Mesodermal cell (in vitro differentiated cells): ENCODE data around the gene DNAJC27.

Source experiments
- H3K27ac ChIP-seq: 2 replicates; pipeline ENCODE4 v1.7.0; 2013; ENCODE audit warnings: mild to moderate bottlenecking, low read depth, low read length, moderate library complexity; ENCODE audit not compliant: severe bottlenecking
- H3K36me3 ChIP-seq: 2 replicates; pipeline ENCODE4 v1.7.1; 2013; ENCODE audit warnings: mild to moderate bottlenecking, low read length, moderate library complexity; ENCODE audit not compliant: control insufficient read depth, insufficient read depth
- H3K4me1 ChIP-seq: one replicate; pipeline ENCODE4 v1.7.1; 2013; ENCODE audit warnings: mild to moderate bottlenecking, low read length; ENCODE audit not compliant: insufficient read depth, control insufficient read depth, poor library complexity, severe bottlenecking
- H3K4me3 ChIP-seq: 2 replicates; pipeline ENCODE4 v1.7.0; 2013; ENCODE audit warnings: low read length, control low read depth, mild to moderate bottlenecking; ENCODE audit not compliant: insufficient read depth, poor library complexity, severe bottlenecking; ENCODE audit errors: extremely low read depth
- H3K9me3 ChIP-seq: 2 replicates; pipeline ENCODE4 v1.7.1; 2013; ENCODE audit warnings: mild to moderate bottlenecking, low read length, moderate library complexity; ENCODE audit not compliant: control insufficient read depth
- WGBS, 2 experiments: methylation state at CpG; one replicate each; pipeline ENCODE4 v1.1.5; 2013; ENCODE audit warnings: missing lambda C conversion rate in 2 of 2; ENCODE audit not compliant: insufficient coverage in 2 of 2; 5-methylcytosine and 5-hydroxymethylcytosine counted together

DNAJC27 gene

DNA sequence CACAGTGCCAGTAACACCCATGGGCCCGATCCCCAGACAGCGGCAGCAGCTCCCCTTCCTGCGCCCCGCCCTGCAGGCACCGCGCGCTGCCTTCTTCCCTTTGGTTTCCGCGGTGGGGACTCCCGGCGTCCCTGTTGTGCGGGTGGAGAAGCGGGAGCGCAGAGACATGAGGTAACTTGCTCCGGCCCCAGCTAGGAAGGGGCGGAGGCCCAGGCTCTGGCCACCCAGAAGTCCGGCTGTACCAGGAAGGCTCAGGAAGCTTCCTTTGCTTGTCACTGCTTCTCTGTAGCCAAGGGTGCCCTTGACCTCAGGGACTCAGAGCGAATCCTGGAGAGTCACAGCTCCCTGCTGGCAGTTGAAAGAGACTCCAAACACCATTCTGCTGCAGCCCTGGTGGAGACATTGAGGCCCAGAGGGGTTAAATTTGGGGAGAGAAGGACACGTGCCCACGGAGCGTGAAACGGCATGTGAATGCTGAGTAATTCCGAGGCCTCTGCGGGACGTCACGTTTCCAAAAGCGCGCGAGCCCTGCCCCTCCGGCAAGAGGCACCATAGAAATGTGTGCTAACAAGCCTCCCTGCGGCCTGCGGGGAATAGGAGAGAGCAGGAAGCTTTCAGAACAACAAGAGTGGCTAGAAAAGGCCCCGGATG lies 45.0 kb downstream of the DNAJC27 start:
- Histone ChIP-seq H3K4me3 (no peak overlapping the region), H3K9me3 (no peaks in the 10 kb centered on the region), H3K27ac (no peak overlapping the region), H3K36me3 (no peaks in the 10 kb centered on the region), H3K4me1 (peaks cover 10% of the 10 kb centered on the region)
- WGBS, 2 experiments: 71 to 77% methylated on average over 30 to 31 of the region's 33 CpGs

DNA sequence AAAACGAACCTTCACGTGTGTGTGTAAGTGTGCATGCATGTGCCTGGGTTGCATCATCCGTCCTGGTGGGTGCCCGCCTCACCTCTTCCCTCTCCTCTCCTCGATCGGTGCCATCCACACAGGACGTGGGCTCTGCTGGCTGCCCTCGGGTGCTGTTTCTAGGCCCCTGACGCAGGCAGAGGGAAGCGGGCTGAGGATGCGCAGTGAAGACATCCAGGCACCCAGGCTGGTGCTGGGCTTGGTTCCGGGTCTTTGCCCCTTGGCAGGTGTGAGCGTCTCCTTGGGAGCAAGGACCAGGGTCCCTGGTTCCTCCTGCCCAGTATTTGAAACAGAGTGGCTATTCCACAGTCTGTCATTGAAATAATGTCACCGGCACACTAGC lies 45.5 kb downstream of the DNAJC27 start:
- Histone ChIP-seq H3K4me1 (peaks cover 10% of the 10 kb centered on the region), H3K27ac (no peak overlapping the region), H3K4me3 (no peak overlapping the region), H3K36me3 (no peaks in the 10 kb centered on the region), H3K9me3 (no peaks in the 10 kb centered on the region)
- 97 to 98% methylated on average over 11 to 14 of the region's 14 CpGs for WGBS, 2 experiments

DNA sequence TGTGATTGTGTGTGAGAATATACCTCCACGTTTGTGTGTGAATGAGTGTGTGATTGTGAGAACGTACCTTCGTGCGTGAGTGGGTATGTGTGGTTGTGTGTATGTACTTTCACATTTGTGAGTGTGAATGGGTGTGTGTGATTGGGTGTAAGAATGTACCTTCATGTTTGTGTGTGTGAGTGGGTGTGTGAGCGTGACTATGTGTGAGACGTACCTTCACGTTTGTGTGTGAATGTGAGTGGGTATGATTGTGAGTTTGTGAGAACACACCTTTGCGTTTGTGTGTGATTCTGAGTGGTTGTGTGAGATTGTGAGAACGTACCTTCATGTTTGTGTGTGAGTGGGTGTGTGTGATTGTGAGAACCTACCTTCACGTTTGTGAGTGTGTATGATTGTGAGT lies 45.9 kb downstream of the DNAJC27 start:
- no peak overlapping the region for H3K4me3 ChIP-seq
- H3K9me3 ChIP-seq: no peaks in the 10 kb centered on the region
- peaks cover 6% of the 10 kb centered on the region for H3K4me1 ChIP-seq
- 93 to 94% methylated on average over 9 to 10 of the region's 10 CpGs for WGBS, 2 experiments
- H3K36me3 ChIP-seq: no peaks in the 10 kb centered on the region
- H3K27ac ChIP-seq: no peak overlapping the region

DNA sequence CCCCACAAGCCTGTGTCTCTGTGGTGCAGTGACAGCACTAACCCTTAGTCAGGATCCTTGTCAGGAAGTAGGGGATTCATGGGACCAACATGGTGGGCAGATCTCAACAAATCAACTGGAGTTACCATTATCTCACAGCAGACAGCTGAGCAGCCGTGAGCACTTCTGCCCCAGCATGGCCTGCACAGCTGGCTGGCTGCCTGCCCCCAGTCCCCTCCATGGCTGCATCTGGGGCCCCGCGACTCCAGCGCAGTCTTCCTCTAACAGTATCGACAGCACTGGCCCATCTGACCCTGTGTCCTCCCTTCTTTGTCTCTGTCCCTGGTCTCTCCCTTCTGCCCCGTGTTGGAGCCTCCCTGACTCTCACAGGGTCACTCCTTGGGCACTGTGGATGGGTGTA lies 47.0 kb downstream of the DNAJC27 start:
- no peak overlapping the region for H3K4me3 ChIP-seq
- no peaks in the 10 kb centered on the region for H3K9me3 ChIP-seq
- no peaks in the 10 kb centered on the region for H3K36me3 ChIP-seq
- no peak overlapping the region for H3K27ac ChIP-seq
- 93 to 99% methylated on average over 4 to 5 of the region's 6 CpGs for WGBS, 2 experiments
- no peaks in the 10 kb centered on the region for H3K4me1 ChIP-seq

DNA sequence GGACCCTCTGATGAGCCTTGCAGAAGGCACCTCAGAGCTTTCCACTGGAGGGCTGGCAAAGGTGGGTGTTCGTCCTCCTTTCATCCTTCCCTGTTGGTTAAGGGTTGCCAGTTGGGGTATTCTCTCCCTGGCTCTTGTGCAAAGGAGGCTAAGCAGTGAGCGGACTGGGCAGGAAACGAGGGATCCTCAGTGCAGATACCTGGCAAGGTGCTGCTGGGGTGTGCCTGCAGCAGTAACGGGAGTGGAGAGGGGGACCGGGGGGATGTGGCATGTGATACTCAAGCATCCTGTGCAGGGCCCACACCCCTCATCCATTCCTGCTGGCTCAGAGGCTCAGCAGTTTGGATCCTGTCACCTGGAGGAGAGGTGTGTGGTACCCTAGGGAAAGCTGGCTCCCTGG lies 47.5 kb downstream of the DNAJC27 start:
- Histone ChIP-seq H3K27ac (no peak overlapping the region), H3K36me3 (no peaks in the 10 kb centered on the region), H3K9me3 (no peaks in the 10 kb centered on the region), H3K4me3 (no peak overlapping the region), H3K4me1 (no peaks in the 10 kb centered on the region)
- 94 to 100% methylated on average over 4 to 5 of the region's 5 CpGs for WGBS, 2 experiments

DNA sequence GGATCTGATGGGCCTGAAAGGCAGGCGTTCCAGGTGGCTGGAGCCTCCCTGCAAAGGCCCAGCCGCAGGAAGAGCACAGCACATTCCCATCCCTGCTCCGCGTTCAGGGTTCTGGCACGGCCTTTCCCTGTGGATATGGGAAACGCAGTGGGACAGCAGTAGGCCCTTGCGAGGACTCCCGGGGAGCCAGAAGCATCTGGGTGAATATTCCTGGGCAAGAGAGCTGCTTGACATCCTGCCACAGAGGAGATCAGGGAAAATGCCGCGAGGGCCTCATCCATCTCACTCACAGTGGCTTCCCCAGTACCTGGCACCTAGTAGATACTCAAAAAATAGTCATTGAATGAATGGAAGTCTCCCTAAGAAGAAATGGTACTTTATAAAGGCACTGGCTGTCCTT lies 48.6 kb downstream of the DNAJC27 start:
- no peaks in the 10 kb centered on the region for H3K9me3 ChIP-seq
- 95 to 96% methylated on average over 9 to 10 of the region's 10 CpGs for WGBS, 2 experiments
- H3K4me3 ChIP-seq: no peak overlapping the region
- no peak overlapping the region for H3K27ac ChIP-seq
- no peaks in the 10 kb centered on the region for H3K36me3 ChIP-seq
- H3K4me1 ChIP-seq: peaks cover 5% of the 10 kb centered on the region

DNA sequence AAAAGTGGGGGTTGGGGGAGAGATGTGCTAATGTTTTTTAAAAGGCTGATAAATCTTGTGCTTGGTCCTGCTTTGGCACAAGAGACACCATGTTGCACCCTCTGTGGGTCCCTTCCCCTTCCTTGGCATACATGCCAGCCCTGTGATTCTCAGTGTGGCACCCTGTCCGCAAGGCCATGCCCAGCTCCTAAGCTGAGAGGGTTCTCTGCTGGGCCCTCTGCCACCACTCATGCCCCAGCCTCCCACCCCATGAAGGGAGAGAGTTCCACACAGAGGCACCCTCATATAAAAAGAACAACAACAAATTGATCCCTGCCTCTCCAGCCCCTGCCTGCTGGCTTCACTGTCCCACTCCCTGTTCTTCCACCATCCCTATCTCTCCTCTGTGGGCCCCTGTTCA lies 49.2 kb downstream of the DNAJC27 start:
- no peak overlapping the region for H3K27ac ChIP-seq
- WGBS, 2 experiments: 91 to 100% methylated on average over 1 of the region's 1 CpG

DNA sequence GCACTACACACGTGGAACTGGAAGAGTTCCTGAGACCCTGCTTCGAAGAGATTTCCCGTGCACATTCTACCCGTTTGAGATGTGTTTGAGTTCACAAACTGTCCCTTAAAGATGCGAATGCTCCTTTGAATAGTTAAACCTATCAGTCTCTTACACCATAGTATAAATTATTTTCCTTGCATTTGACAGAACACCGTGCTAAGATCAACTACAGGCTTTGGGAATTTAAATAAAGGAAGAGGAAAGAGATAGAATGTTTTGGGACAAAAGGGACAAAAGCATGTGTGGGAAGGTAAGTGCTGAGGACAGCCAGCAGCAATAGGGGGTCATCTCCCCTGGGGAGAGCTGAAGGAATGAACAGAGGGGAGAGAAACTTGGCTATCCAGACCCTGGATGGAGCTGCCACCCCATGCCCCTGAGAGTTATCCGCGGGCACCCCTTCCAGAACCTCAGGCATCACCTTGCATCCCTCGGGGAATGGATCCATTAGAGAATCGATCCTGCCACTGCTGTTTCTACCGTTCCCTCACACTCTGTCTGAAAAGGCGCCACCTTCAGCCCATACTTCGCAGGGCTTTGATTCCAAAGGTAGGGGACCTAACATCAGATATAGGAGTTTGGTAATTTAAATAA lies 50.8 kb downstream of the DNAJC27 start:
- H3K4me1 ChIP-seq: peaks cover 5% of the 10 kb centered on the region
- peaks cover 10% of the 10 kb centered on the region for H3K36me3 ChIP-seq
- H3K4me3 ChIP-seq: peak overlapping the region; percentile 46
- 17 to 29% methylated on average over 7 to 9 of the region's 13 CpGs for WGBS, 2 experiments
- no peak overlapping the region for H3K27ac ChIP-seq
- no peaks in the 10 kb centered on the region for H3K9me3 ChIP-seq

More for the DNA sequence above, 49.2 kb downstream of the DNAJC27 start:
- Histone ChIP-seq H3K4me1 (peaks cover 5% of the 10 kb centered on the region), H3K36me3 (no peaks in the 10 kb centered on the region), H3K4me3 (no peak overlapping the region), H3K9me3 (no peaks in the 10 kb centered on the region)

DNA sequence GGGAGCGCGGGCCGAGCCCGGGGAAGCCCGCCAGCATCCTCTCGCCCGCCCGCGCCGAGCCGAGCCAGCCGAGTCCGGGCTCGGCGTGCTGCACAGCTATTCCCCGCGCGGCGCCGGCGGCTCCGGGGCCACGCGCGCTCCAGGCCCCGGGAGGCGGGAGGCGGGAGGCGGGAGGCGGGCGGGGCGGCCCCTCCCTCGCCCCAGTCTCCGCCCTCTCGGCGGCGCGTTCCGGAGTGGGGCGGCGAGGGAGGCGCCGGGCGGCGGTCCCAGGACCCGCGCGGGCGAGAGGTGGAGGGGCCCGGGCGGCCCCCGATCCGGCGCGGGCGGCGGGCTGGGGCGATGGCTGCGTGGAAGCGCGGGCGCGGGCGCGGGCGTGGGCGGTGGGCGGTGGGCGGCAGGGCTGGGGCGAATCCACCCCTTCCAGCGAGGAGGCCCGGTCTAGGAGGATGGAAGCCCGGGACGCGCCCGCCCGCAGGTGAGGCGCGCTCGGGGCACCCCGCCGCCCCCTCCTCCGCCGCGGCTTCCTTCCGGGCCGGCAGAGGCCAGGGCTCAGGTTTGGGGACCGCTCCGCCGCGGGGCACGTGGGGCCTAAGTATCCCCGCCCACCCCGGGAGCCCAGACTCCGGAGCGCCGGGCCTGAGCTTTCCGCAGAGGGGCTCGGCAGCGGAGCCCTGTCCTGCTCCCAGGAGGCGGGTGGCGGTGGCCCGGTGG lies 51.5 kb downstream of the DNAJC27 start, which contains the start of gene ADCY3:
Gene ADCY3, minus strand, starts transcription at position 140 of the 711 bp plus-strand sequence. CDS start 1,250 bp downstream, outside the sequence.
- peaks cover 5% of the 10 kb centered on the region for H3K4me1 ChIP-seq
- H3K36me3 ChIP-seq: peaks cover 12% of the 10 kb centered on the region
- no peak within 1 kb of the TSS for H3K27ac ChIP-seq
- H3K4me3 ChIP-seq: peak within 1 kb of the TSS; percentile 46
- WGBS, 2 experiments: 0 to 1% methylated on average over 29 to 71 of the region's 103 CpGs
- no peaks in the 10 kb centered on the region for H3K9me3 ChIP-seq

DNA sequence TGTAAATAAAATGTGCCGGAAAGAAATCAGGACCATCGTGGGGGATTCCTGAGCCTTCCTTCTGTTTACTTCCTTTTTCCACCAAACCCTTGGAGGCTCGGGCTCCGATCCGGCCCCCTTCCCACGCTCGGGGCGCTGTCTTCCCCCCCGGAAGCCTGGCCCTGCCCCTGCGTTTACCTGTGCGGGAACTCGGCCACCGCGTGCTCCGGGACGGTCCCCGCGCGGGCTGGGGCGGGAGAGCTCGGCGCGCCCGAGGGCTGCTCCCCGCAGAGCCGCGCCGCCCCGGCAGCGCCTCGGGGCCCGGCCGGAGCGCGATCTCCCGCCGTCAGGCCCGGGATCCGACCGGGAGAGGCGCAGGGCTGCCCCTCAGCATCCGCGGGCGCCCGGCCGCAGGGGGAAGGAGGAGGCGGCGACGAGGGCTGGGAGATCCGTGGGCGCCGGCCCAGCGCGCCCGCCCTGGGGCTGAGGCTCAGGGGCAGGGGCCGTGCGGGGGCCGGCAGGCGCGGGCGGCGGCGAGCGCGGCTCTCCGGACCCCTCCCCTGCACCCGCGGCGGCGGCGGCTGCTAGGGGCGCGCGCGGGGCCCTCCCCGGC lies 52.2 kb downstream of the DNAJC27 start:
- H3K4me1 ChIP-seq: peaks cover 5% of the 10 kb centered on the region
- peak overlapping the region; percentile 39 for H3K4me3 ChIP-seq
- no peak overlapping the region for H3K27ac ChIP-seq
- H3K9me3 ChIP-seq: no peaks in the 10 kb centered on the region
- H3K36me3 ChIP-seq: peaks cover 12% of the 10 kb centered on the region
- 1% methylated on average over 37 to 62 of the region's 76 CpGs for WGBS, 2 experiments
